Keratinocyte (primary cell): ENCODE results near the gene WRAP73. TPM values are rescaled to one million over a fixed set of nuclear protein-coding genes. Genes with fewer than 3 reads are reported as not detected.

Source experiments
- DNase-seq: peaks from one replicate; pipeline ENCODE4 v3.0.0-alpha.2; 2011; ENCODE audit warnings: low read depth, missing footprints, low spot score
- FAIRE-seq: peaks from 2 replicates; lab custom pipeline; 2011; peaks lifted over from hg19 to GRCh38; lab: Jason Lieb, UNC
- H2AFZ ChIP-seq: 2 replicates; pipeline ENCODE4 v1.6.0; 2012; ENCODE audit warnings: low read length, control low read depth, inconsistent platforms; ENCODE audit not compliant: control insufficient read depth
- H3K27ac ChIP-seq: 2 replicates; pipeline ENCODE4 v1.5.1; 2011; ENCODE audit warnings: low read length; ENCODE audit not compliant: control insufficient read depth, insufficient read depth
- H3K27me3 ChIP-seq: 3 replicates; pipeline ENCODE4 v1.6.0; 2011; ENCODE audit warnings: low read length; ENCODE audit not compliant: control insufficient read depth, insufficient read depth; ENCODE audit errors: extremely low read depth
- H3K36me3 ChIP-seq, 2 experiments: 2 replicates in 1 of 2; 3 replicates in 1 of 2; pipeline ENCODE4 v1.5.1; 2011; ENCODE audit warnings: low read length in 2 of 2, mild to moderate bottlenecking in 1 of 2; ENCODE audit not compliant: control insufficient read depth in 2 of 2, insufficient read depth in 2 of 2; ENCODE audit errors: extremely low read depth in 1 of 2
- H3K4me1 ChIP-seq: 3 replicates; pipeline ENCODE4 v1.5.1; 2011; ENCODE audit warnings: low read length; ENCODE audit not compliant: control insufficient read depth, insufficient read depth; ENCODE audit errors: extremely low read depth
- H3K4me2 ChIP-seq: 3 replicates; pipeline ENCODE4 v1.6.0; 2011; ENCODE audit warnings: low read depth, low read length; ENCODE audit not compliant: control insufficient read depth, insufficient read depth; ENCODE audit errors: extremely low read depth
- H3K4me3 ChIP-seq, 3 experiments: fragments of 200-600 bp in 1 of 3; sonication (generic) in 1 of 3; 2 replicates in 2 of 3; 3 replicates in 1 of 3; pipeline ENCODE4 v1.5.1; 2011 to 2016; ENCODE audit warnings: low read length in 3 of 3, mild to moderate bottlenecking in 3 of 3, control low read depth in 2 of 3, inconsistent platforms in 1 of 3, low read depth in 1 of 3, mixed read lengths in 1 of 3, mixed run types in 1 of 3, moderate library complexity in 1 of 3; ENCODE audit not compliant: control insufficient read depth in 2 of 3, insufficient read depth in 2 of 3; ENCODE audit errors: extremely low read depth in 1 of 3
- H3K79me2 ChIP-seq: 2 replicates; pipeline ENCODE4 v1.6.0; 2012; ENCODE audit warnings: low read length; ENCODE audit not compliant: control insufficient read depth, insufficient read depth
- H3K9ac ChIP-seq: 3 replicates; pipeline ENCODE4 v1.6.0; 2011; ENCODE audit warnings: low read length; ENCODE audit not compliant: control insufficient read depth, insufficient read depth; ENCODE audit errors: extremely low read depth
- H3K9me1 ChIP-seq: 3 replicates; pipeline ENCODE4 v1.6.0; 2011; ENCODE audit warnings: low read length; ENCODE audit not compliant: control insufficient read depth, insufficient read depth; ENCODE audit errors: extremely low read depth
- H3K9me3 ChIP-seq: 2 replicates; pipeline ENCODE4 v1.5.1; 2012; ENCODE audit warnings: low read depth, low read length; ENCODE audit not compliant: control insufficient read depth
- H4K20me1 ChIP-seq: 3 replicates; pipeline ENCODE4 v1.6.0; 2011; ENCODE audit warnings: low read length; ENCODE audit not compliant: control insufficient read depth, insufficient read depth; ENCODE audit errors: extremely low read depth
- CTCF ChIP-seq, 3 experiments: IDR thresholded peaks in 1 of 3; conservative IDR thresholded peaks in 1 of 3; optimal IDR thresholded peaks in 1 of 3; 2 replicates in 2 of 3; 3 replicates in 1 of 3; pipeline versions ENCODE3 to v1.5.1; 2011; ENCODE audit warnings: low read length in 3 of 3, mild to moderate bottlenecking in 3 of 3, moderate library complexity in 2 of 3, control low read depth in 1 of 3, inconsistent platforms in 1 of 3; ENCODE audit not compliant: insufficient read depth in 2 of 3; ENCODE audit errors: extremely low read depth in 1 of 3
- EZH2 ChIP-seq: IDR thresholded peaks from one replicate; pipeline ENCODE4 v1.6.1; 2012; ENCODE audit warnings: inconsistent platforms, mild to moderate bottlenecking, low read length, moderate library complexity
- dilution Hi-C: fragments of 300-500 bp; cut with MboI; formaldehyde crosslinking; loops from one replicate; pipeline ENCODE4 v1.7.0; 2020; ENCODE audit warnings: low sequenced_read_pairs; ENCODE audit not compliant: extremely low pct_ligation_motif_present
- polyA plus RNA-seq, 5 experiments: library from polyadenylated mRNA; depleted of rRNA in 3 of 5; stranded (reverse) in 3 of 5; stranded (forward) in 1 of 5; unstranded in 1 of 5; fragments of >200 nt; gene quantifications; 1 replicate in 1 of 5; 2 replicates in 3 of 5; 3 replicates in 1 of 5; pipeline versions ENCODE4 v1.2.1 to v1.2.3, GENCODE V29; 2011 to 2012; ENCODE audit warnings: missing spikeins in 2 of 5, low read depth in 1 of 5, low replicate concordance in 1 of 5

WRAP73 gene
- polyA plus RNA-seq, 1 donor (not counting 4 experiments of a cell fraction or from before 2014, with no cell fraction given): 18.9 TPM

GRCh38 chr1:3606779-3607702, 42.9 kb downstream of the WRAP73 start:
- Histone ChIP-seq H3K36me3 (no peaks in the 10 kb centered on the region), H3K9me1 (no peaks in the 10 kb centered on the region), H3K9me3 (no peaks in the 10 kb centered on the region), H3K4me2 (no peak overlapping the region), H3K27me3 (peaks cover 26% of the 10 kb centered on the region), H3K4me1 (no peaks in the 10 kb centered on the region), H3K79me2 (no peaks in the 10 kb centered on the region), H3K4me3 (no peak overlapping the region), H3K9ac (no peak overlapping the region), H3K27ac (no peak overlapping the region), H4K20me1 (no peaks in the 10 kb centered on the region), H2AFZ (no peak overlapping the region)
- DNase-seq (no peak), FAIRE-seq (no peak)
- no peak for TF ChIP-seq CTCF (optimal IDR thresholded peaks at IDR 0.05 in 1 of 3, IDR thresholded peaks at IDR 0.05 in 1 of 3, conservative IDR thresholded peaks at IDR 0.05 in 1 of 3; ENCODE audit: extremely low read depth in 1 of 3, insufficient read depth in 2 of 3, low read length in 3 of 3)
- no peak for TF ChIP-seq EZH2
- dilution Hi-C loops: no loop called here

GRCh38 chr1:3604997-3605823, 44.7 kb downstream of the WRAP73 start:
- dilution Hi-C loops: no loop called here
- FAIRE-seq: no peak

More at GRCh38 chr1:3604997-3605823, 44.7 kb downstream of the WRAP73 start:
- Histone ChIP-seq H3K4me3 (no peak overlapping the region), H2AFZ (no peak overlapping the region), H3K9me1 (no peaks in the 10 kb centered on the region), H3K9me3 (no peaks in the 10 kb centered on the region), H3K36me3 (no peaks in the 10 kb centered on the region), H4K20me1 (no peaks in the 10 kb centered on the region), H3K27ac (no peak overlapping the region), H3K79me2 (no peaks in the 10 kb centered on the region), H3K27me3 (peaks cover 13% of the 10 kb centered on the region), H3K9ac (no peak overlapping the region), H3K4me1 (no peaks in the 10 kb centered on the region), H3K4me2 (no peak overlapping the region)
- DNase-seq: no peak
- TF ChIP-seq CTCF (optimal IDR thresholded peaks at IDR 0.05 in 1 of 3, IDR thresholded peaks at IDR 0.05 in 1 of 3, conservative IDR thresholded peaks at IDR 0.05 in 1 of 3; ENCODE audit: extremely low read depth in 1 of 3, insufficient read depth in 2 of 3, low read length in 3 of 3) (no peak), EZH2 (no peak)
